HL-60 (cell line): ENCODE data around the gene LAMA5.

Experiments used
- CTCF ChIP-seq: IDR thresholded peaks from one replicate; pipeline ENCODE4 v1.5.1; 2011; ENCODE audit warnings: low read length, control low read depth, inconsistent platforms; ENCODE audit not compliant: insufficient read depth
- GABPA ChIP-seq: IDR thresholded peaks from 2 replicates; pipeline ENCODE4 v1.6.1; 2012; ENCODE audit warnings: low read depth
- POLR2AphosphoS5 ChIP-seq: IDR thresholded peaks from 2 replicates; pipeline ENCODE4 v1.6.1; 2012; ENCODE audit warnings: low read depth

DNA sequence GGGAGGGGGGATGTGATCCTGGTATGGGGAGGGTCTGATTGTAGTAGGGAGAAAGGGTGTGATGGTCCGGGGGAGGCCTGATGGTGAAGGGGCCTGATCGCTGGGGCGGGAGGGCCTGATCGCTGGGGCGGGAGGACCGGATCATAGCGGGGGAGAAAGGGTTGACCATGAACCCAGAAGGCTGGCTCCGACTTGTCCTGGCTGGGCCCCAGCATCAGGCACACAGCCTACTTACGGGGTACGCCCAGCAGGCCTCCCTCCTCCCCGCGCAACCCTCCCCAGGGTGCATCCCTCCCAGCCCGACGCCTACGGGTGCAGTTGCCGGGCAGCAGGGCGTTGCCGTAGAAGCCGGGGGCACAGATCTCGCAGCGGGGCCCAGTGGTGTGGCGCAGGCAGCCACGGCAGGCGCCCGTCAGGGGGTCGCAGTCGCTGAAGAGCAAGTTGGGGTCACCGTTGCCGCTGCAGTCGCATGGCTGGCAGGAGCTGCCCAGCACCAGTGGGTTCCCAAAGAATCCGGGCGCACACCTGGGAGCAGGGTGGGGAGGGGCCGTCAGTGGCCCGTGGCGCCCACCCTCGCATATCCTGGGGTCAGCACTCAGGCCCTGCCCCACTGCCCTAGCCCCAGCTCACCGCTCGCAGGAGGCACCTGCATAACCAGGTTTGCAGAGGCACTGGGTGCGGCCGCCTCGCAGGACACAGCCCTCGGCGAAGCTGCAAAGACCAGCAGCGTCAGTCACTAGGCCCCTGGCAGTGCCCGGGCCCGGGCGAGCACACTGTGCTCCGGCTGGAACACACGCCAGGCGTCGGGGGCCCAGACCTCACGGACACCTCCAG, 43.7 kb downstream of the LAMA5 start:
- TF ChIP-seq CTCF (no peak), POLR2AphosphoS5 (no peak), GABPA (no peak)
